GM06990 (cell line): Measurements from ENCODE around the gene FHIT.

ENCODE experiments used
- DNase-seq: peaks from one replicate; pipeline ENCODE4 v3.0.0-alpha.2; 2011; ENCODE audit not compliant: insufficient read length; ENCODE audit errors: extremely low read depth
- H3K27me3 ChIP-seq: replicated peaks from 2 replicates; pipeline ENCODE4 v1.6.0; 2011; ENCODE audit warnings: low read length; ENCODE audit not compliant: control insufficient read depth, insufficient read depth
- H3K36me3 ChIP-seq: 2 replicates; pipeline ENCODE4 v1.5.1; 2011; ENCODE audit warnings: low read length; ENCODE audit not compliant: control insufficient read depth, insufficient read depth
- H3K4me3 ChIP-seq: replicated peaks from 2 replicates; pipeline ENCODE4 v1.5.1; 2011; ENCODE audit warnings: low read depth, mild to moderate bottlenecking, control low read depth, low read length
- CTCF ChIP-seq: IDR thresholded peaks from 2 replicates; pipeline ENCODE4 v1.5.1; 2011; ENCODE audit warnings: low read length, control low read depth, mild to moderate bottlenecking, inconsistent platforms; ENCODE audit not compliant: insufficient read depth, poor library complexity, severe bottlenecking

The FHIT gene

GRCh38 chr3:61181874-61182273 is 69.4 kb downstream of the FHIT start:
- H3K36me3 ChIP-seq, result no peaks in the 10 kb centered on the region
- H3K4me3 ChIP-seq, result no peak overlapping the region
- TF ChIP-seq CTCF, result no peak
- no peaks in the 10 kb centered on the region for H3K27me3 ChIP-seq
- DNase-seq, result peak; percentile 26

- no peak for TF ChIP-seq CTCF
- Histone ChIP-seq H3K4me3 (no peak overlapping the region), H3K36me3 (no peaks in the 10 kb centered on the region), H3K27me3 (no peaks in the 10 kb centered on the region)
- no peak for DNase-seq
These were observed 71.0 kb downstream of the FHIT start for GRCh38 chr3:61180206-61180605.

- no peak for TF ChIP-seq CTCF
- H3K27me3 ChIP-seq, result no peaks in the 10 kb centered on the region
- H3K36me3 ChIP-seq, result no peaks in the 10 kb centered on the region
- no peak for DNase-seq
- H3K4me3 ChIP-seq, result no peak overlapping the region
These were observed 73.1 kb downstream of the FHIT start for GRCh38 chr3:61178167-61178566.

GRCh38 chr3:61177450-61177849 is 73.8 kb downstream of the FHIT start:
- TF ChIP-seq CTCF, result no peak
- no peaks in the 10 kb centered on the region for H3K27me3 ChIP-seq
- no peak for DNase-seq

GRCh38 chr3:61173676-61174075 is 77.6 kb downstream of the FHIT start:
- H3K36me3 ChIP-seq, result no peaks in the 10 kb centered on the region
- no peak overlapping the region for H3K4me3 ChIP-seq
- TF ChIP-seq CTCF, result no peak
- DNase-seq, result no peak
- H3K27me3 ChIP-seq, result no peaks in the 10 kb centered on the region

More at GRCh38 chr3:61177450-61177849, 73.8 kb downstream of the FHIT start:
- H3K36me3 ChIP-seq, result no peaks in the 10 kb centered on the region
- no peak overlapping the region for H3K4me3 ChIP-seq

GRCh38 chr3:61172684-61173083 is 78.6 kb downstream of the FHIT start:
- H3K4me3 ChIP-seq, result no peak overlapping the region
- no peaks in the 10 kb centered on the region for H3K27me3 ChIP-seq
- peak; percentile 28 for TF ChIP-seq CTCF
- no peak for DNase-seq
- H3K36me3 ChIP-seq, result no peaks in the 10 kb centered on the region
